Activated CD8-positive, alpha-beta memory T cell treated with anti-CD3 and anti-CD28 coated beads for 48 hours (primary cell): ENCODE measurements around the gene MATR3.

ENCODE experiments used
- DNase-seq, 3 experiments: peaks; one replicate each; pipeline ENCODE4 v3.0.0-alpha.2; 2020; ENCODE audit warnings: low read depth in 2 of 3, low spot score in 2 of 3

Gene MATR3

GRCh38 chr5:139271201-139272027 is 22.1 kb upstream of the MATR3 start:
- no peak for DNase-seq

- DNase-seq = no peak
Observed at GRCh38 chr5:139272471-139273321, 20.8 kb upstream of the MATR3 start.

- DNase-seq = no peak
Observed at GRCh38 chr5:139273322-139273571, 20.3 kb upstream of the MATR3 start.

GRCh38 chr5:139273572-139274289 is 19.8 kb upstream of the MATR3 start:
- DNase-seq = peak; percentile 79 to 80 (median 80)

- no peak for DNase-seq
Observed at GRCh38 chr5:139275536-139275935, 18.0 kb upstream of the MATR3 start.

- DNase-seq = no peak
Observed at GRCh38 chr5:139275956-139276355, 17.6 kb upstream of the MATR3 start.

- no peak for DNase-seq
Observed at GRCh38 chr5:139276426-139276825, 17.1 kb upstream of the MATR3 start.

- DNase-seq = no peak
Observed at GRCh38 chr5:139277171-139277570, 16.4 kb upstream of the MATR3 start.

- no peak for DNase-seq
Observed at GRCh38 chr5:139278540-139279274, 14.8 kb upstream of the MATR3 start.

GRCh38 chr5:139282197-139282557 is 11.4 kb upstream of the MATR3 start:
- DNase-seq = no peak

GRCh38 chr5:139283252-139284166 is 10.0 kb upstream of the MATR3 start:
- DNase-seq = no peak

GRCh38 chr5:139284295-139284694 is 9.2 kb upstream of the MATR3 start:
- no peak for DNase-seq

GRCh38 chr5:139285651-139286392 is 7.7 kb upstream of the MATR3 start:
- no peak for DNase-seq

- no peak for DNase-seq
Observed at GRCh38 chr5:139287890-139288635, 5.5 kb upstream of the MATR3 start.

- no peak for DNase-seq
Observed at GRCh38 chr5:139291051-139291450, 2.5 kb upstream of the MATR3 start.

GRCh38 chr5:139293202-139293506 is 386 bp upstream of the MATR3 start:
- no peak for DNase-seq

GRCh38 chr5:139294374-139295165 is 1.0 kb downstream of the MATR3 start:
- peak in 1 of 3 experiments; percentile 47 for DNase-seq
